HT-29 (cell line): Measurements from ENCODE around the gene ZBTB7C. TPM values are rescaled to one million over a fixed set of nuclear protein-coding genes. Genes with fewer than 3 reads are reported as not detected.
A peak's percentile ranks its signal among the peaks of the same experiment; 100 is the strongest.

Experiments
- DNase-seq: peaks from one replicate; pipeline ENCODE4 v3.0.0-alpha.2; 2015; ENCODE audit warnings: low spot score
- total RNA-seq: library from RNA; depleted of rRNA; stranded (reverse); fragments of >200 nt; shearing (Covaris generic); gene quantifications from 2 replicates; pipeline ENCODE4 v1.2.3, GENCODE V29; 2014

Gene ZBTB7C
- total RNA-seq, 1 experiment from 2014 or later = 15.1 TPM

- DNase-seq = no peak
Observed at GRCh38 chr18:48040457-48041110, 368.6 kb downstream of the ZBTB7C start.

GRCh38 chr18:48039769-48040215 lies 369.4 kb downstream of the ZBTB7C start:
- no peak for DNase-seq

GRCh38 chr18:48038636-48039035 lies 370.5 kb downstream of the ZBTB7C start:
- DNase-seq = no peak

- no peak for DNase-seq
Observed at GRCh38 chr18:48037481-48038271, 371.5 kb downstream of the ZBTB7C start.

- DNase-seq = no peak
Observed at GRCh38 chr18:48036641-48037421, 372.4 kb downstream of the ZBTB7C start.

GRCh38 chr18:48036226-48036625 lies 373.0 kb downstream of the ZBTB7C start:
- no peak for DNase-seq

GRCh38 chr18:48035556-48035860 lies 373.7 kb downstream of the ZBTB7C start:
- no peak for DNase-seq

GRCh38 chr18:48034651-48035555 lies 374.3 kb downstream of the ZBTB7C start:
- no peak for DNase-seq

- DNase-seq = no peak
Observed at GRCh38 chr18:48033790-48034650, 375.2 kb downstream of the ZBTB7C start.

GRCh38 chr18:48032876-48033789 lies 376.1 kb downstream of the ZBTB7C start:
- no peak for DNase-seq

- DNase-seq = no peak
Observed at GRCh38 chr18:48031641-48032040, 377.5 kb downstream of the ZBTB7C start.

GRCh38 chr18:48030616-48031480 lies 378.3 kb downstream of the ZBTB7C start:
- peak; percentile 74 for DNase-seq

GRCh38 chr18:48029296-48029986 lies 379.7 kb downstream of the ZBTB7C start:
- DNase-seq = no peak

GRCh38 chr18:48028696-48029095 lies 380.5 kb downstream of the ZBTB7C start:
- no peak for DNase-seq

- DNase-seq = no peak
Observed at GRCh38 chr18:48028081-48028480, 381.1 kb downstream of the ZBTB7C start.

GRCh38 chr18:48027401-48027963 lies 381.7 kb downstream of the ZBTB7C start:
- no peak for DNase-seq

GRCh38 chr18:48026216-48026615 lies 383.0 kb downstream of the ZBTB7C start:
- DNase-seq = no peak
